HEK293 (cell line): ENCODE data around the gene DDB1.

Experiments used
- ATF2 ChIP-seq: fragments of 450-650 bp; formaldehyde crosslinking; IDR thresholded peaks from 2 replicates; pipeline ENCODE4 v1.5.1; 2016; ENCODE audit warnings: missing biosample characterization, missing genetic modification characterization, low read depth
- CTCF ChIP-seq: fragments of 450-650 bp; formaldehyde crosslinking; IDR thresholded peaks from 2 replicates; pipeline ENCODE4 v1.5.1; 2016; ENCODE audit warnings: missing biosample characterization, missing genetic modification characterization
- ZBTB6 ChIP-seq: fragments of 450-650 bp; formaldehyde crosslinking; IDR thresholded peaks from 2 replicates; pipeline ENCODE4 v1.5.1; 2017; ENCODE audit warnings: missing biosample characterization, missing genetic modification characterization
- ZNF274 ChIP-seq, 2 experiments: fragments of 200-500 bp in 1 of 2; fragments of 450-650 bp in 1 of 2; sonication (Bioruptor generic) in 1 of 2; formaldehyde crosslinking in 1 of 2; IDR thresholded peaks; 2 replicates each; pipeline versions ENCODE4 v1.5.1 to v1.6.1; 2014 to 2016; ENCODE audit warnings: borderline replicate concordance in 1 of 2, inconsistent platforms in 1 of 2, low read length in 1 of 2, missing biosample characterization in 1 of 2, missing genetic modification characterization in 1 of 2
- ZNF302 ChIP-seq: fragments of 450-650 bp; formaldehyde crosslinking; IDR thresholded peaks from 2 replicates; pipeline ENCODE4 v1.5.1; 2016; ENCODE audit warnings: missing biosample characterization, missing genetic modification characterization, low read depth
- ZNF398 ChIP-seq: fragments of 450-650 bp; formaldehyde crosslinking; IDR thresholded peaks from 2 replicates; pipeline ENCODE4 v1.5.1; 2017; ENCODE audit warnings: missing biosample characterization, missing genetic modification characterization
- ZNF426 ChIP-seq: fragments of 450-650 bp; formaldehyde crosslinking; IDR thresholded peaks from 2 replicates; pipeline ENCODE4 v1.5.1; 2017; ENCODE audit warnings: missing biosample characterization, missing genetic modification characterization, mild to moderate bottlenecking, inconsistent platforms, moderate library complexity
- ZNF561 ChIP-seq: fragments of 450-650 bp; IDR thresholded peaks from 2 replicates; pipeline ENCODE4 v1.5.1; 2018; ENCODE audit warnings: missing biosample characterization, missing genetic modification characterization, borderline replicate concordance

- TF ChIP-seq ZNF426 (no peak), ZNF302 (tag by site-specific recombination) (no peak), CTCF (tag by site-specific recombination) (peak; percentile 59), ZBTB6 (tag by site-specific recombination) (no peak), ZNF398 (tag by site-specific recombination) (no peak), ZNF561 (tag by site-specific recombination) (no peak), ZNF274 (IDR thresholded peaks at IDR 0.05; ENCODE audit: low read length) (no peak), ZNF274 (tag by site-specific recombination; IDR thresholded peaks at IDR 0.05; ENCODE audit: borderline replicate concordance) (no peak), ATF2 (no peak)
These were observed 78.4 kb downstream of the DDB1 start for GRCh38 chr11:61254403-61255025.
